Loucy (cell line): ENCODE measurements around the gene ENO4.

Experiments used
- H2AFZ ChIP-seq: fragments of 200-600 bp; sonication (generic); 2 replicates; pipeline ENCODE4 v1.6.0; 2016; ENCODE audit warnings: antibody characterized with exemption, mild to moderate bottlenecking, low read length, moderate library complexity
- H3F3A ChIP-seq: fragments of 200-600 bp; 2 replicates; pipeline ENCODE4 v1.6.0; 2016; ENCODE audit warnings: antibody characterized with exemption, low read depth, mild to moderate bottlenecking
- H3K27me3 ChIP-seq: fragments of 200-600 bp; sonication (generic); 2 replicates; pipeline ENCODE4 v1.6.1; 2014; ENCODE audit warnings: low read length, mild to moderate bottlenecking; ENCODE audit not compliant: insufficient read depth, poor library complexity, severe bottlenecking
- H3K36me3 ChIP-seq: fragments of 200-600 bp; sonication (generic); 2 replicates; pipeline ENCODE4 v1.6.1; 2016; ENCODE audit warnings: low read length; ENCODE audit not compliant: insufficient read depth
- H3K4me1 ChIP-seq: fragments of 200-600 bp; sonication (generic); 2 replicates; pipeline ENCODE4 v1.5.1; 2014; ENCODE audit warnings: low read length, mild to moderate bottlenecking; ENCODE audit not compliant: insufficient read depth, poor library complexity, severe bottlenecking
- H3K4me2 ChIP-seq: fragments of 200-600 bp; sonication (generic); 2 replicates; pipeline ENCODE4 v1.6.0; 2014; ENCODE audit warnings: antibody characterized with exemption, low read length, low read depth, mild to moderate bottlenecking; ENCODE audit not compliant: poor library complexity, severe bottlenecking
- H3K4me3 ChIP-seq: fragments of 200-600 bp; sonication (generic); 2 replicates; pipeline ENCODE4 v1.5.1; 2014; ENCODE audit warnings: low read length, mild to moderate bottlenecking, mixed read lengths; ENCODE audit not compliant: poor library complexity, severe bottlenecking
- H3K79me2 ChIP-seq: fragments of 200-600 bp; sonication (generic); 2 replicates; pipeline ENCODE4 v1.6.1; 2014; ENCODE audit warnings: low read length; ENCODE audit not compliant: insufficient read depth
- H3K9ac ChIP-seq: fragments of 200-600 bp; sonication (generic); 2 replicates; pipeline ENCODE4 v1.6.0; 2014; ENCODE audit warnings: mild to moderate bottlenecking, low read depth, low read length, moderate library complexity; ENCODE audit not compliant: poor library complexity, severe bottlenecking
- H3K9me2 ChIP-seq: fragments of 200-600 bp; sonication (generic); replicated peaks from 2 replicates; pipeline ENCODE4 v1.6.1; 2016; ENCODE audit warnings: low read depth, low read length, mixed read lengths
- H3K9me3 ChIP-seq: fragments of 200-600 bp; sonication (generic); 2 replicates; pipeline ENCODE4 v1.6.1; 2014; ENCODE audit warnings: mild to moderate bottlenecking, antibody characterized with exemption, low read length, low read depth; ENCODE audit not compliant: insufficient read depth
- H4K20me1 ChIP-seq: fragments of 200-600 bp; sonication (generic); 2 replicates; pipeline ENCODE4 v1.6.0; 2014; ENCODE audit warnings: antibody characterized with exemption, low read length, mild to moderate bottlenecking; ENCODE audit not compliant: insufficient read depth, poor library complexity, severe bottlenecking
- EZH2phosphoT487 ChIP-seq: fragments of 200-600 bp; IDR thresholded peaks from 2 replicates; pipeline ENCODE4 v1.6.1; 2018; ENCODE audit warnings: antibody characterized with exemption, mild to moderate bottlenecking, moderate library complexity, borderline replicate concordance
- TF ChIP-seq, protein P1 (sequence below): fragments of 200-600 bp; sonication (generic); conservative IDR thresholded peaks from 2 replicates; pipeline ENCODE4 v1.5.1; 2014; ENCODE audit warnings: mild to moderate bottlenecking, antibody characterized with exemption, low read length

The ENO4 gene

DNA sequence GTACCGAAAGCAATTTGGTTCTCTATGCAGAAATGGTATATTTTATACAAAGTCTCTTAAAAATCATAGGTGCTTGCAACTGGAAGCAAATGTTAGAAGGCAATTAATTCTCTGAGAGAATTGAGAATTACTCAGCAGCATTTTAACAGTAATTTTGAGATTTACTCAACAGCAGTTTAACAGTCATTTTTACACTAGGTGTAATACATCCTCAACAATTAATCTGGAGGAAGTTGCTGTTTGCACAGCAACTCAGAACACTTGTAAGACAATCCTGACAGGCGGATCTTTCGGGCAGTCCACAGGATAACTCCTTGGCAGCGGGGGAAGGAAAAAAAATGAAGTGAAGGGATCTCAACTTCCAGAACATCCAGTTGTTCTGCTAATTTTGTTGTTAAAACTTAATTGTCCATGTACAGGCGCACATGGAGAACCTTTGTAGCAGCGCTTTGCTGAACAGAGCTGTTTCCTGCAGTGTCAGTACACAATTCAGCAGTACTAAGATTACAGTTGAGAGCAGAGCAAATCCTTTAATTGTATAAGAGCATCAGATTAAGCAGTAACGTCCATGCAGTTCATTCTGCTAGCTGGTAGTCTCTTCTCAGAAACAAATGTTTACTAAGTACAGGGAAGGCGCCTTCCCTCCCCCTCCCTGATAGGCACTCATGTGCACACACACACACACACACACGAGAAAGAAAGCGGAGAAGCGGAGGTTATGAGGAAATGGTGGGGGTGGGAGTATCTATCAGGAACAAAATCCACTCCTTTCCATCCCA, 43.8 kb downstream of the ENO4 start:
- no peaks in the 10 kb centered on the region for H3K79me2 ChIP-seq
- H2AFZ ChIP-seq, result no peak overlapping the region
- H3K36me3 ChIP-seq, result no peaks in the 10 kb centered on the region
- no peak overlapping the region for H3K4me2 ChIP-seq
- H3K9me3 ChIP-seq, result no peaks in the 10 kb centered on the region
- no peaks in the 10 kb centered on the region for H3K27me3 ChIP-seq
- H3K9ac ChIP-seq, result no peak overlapping the region
- H3K4me1 ChIP-seq, result no peaks in the 10 kb centered on the region
- no peak overlapping the region for H3K4me3 ChIP-seq
- H4K20me1 ChIP-seq, result no peaks in the 10 kb centered on the region
- no peaks in the 10 kb centered on the region for H3F3A ChIP-seq
- H3K9me2 ChIP-seq, result no peaks in the 10 kb centered on the region
- no peak for TF ChIP-seq EZH2phosphoT487
- TF ChIP-seq, protein P1, sequence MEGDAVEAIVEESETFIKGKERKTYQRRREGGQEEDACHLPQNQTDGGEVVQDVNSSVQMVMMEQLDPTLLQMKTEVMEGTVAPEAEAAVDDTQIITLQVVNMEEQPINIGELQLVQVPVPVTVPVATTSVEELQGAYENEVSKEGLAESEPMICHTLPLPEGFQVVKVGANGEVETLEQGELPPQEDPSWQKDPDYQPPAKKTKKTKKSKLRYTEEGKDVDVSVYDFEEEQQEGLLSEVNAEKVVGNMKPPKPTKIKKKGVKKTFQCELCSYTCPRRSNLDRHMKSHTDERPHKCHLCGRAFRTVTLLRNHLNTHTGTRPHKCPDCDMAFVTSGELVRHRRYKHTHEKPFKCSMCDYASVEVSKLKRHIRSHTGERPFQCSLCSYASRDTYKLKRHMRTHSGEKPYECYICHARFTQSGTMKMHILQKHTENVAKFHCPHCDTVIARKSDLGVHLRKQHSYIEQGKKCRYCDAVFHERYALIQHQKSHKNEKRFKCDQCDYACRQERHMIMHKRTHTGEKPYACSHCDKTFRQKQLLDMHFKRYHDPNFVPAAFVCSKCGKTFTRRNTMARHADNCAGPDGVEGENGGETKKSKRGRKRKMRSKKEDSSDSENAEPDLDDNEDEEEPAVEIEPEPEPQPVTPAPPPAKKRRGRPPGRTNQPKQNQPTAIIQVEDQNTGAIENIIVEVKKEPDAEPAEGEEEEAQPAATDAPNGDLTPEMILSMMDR, result no peak

DNA sequence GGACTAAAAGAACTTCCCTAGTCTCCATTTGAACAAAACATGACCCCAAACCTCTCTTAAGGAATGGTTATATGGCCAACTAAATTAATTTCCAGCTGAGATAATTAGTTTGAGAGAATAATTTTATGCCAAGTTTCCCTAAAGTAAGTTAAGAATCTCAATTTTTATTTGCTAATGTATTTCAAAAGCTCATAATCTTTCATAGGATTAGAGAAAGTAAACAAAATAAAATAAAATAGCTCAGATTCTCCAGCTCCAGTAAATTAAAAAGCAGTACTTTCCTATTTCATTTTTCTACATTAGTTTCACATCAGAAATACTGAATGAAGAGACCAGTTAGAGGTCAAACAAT, 44.4 kb downstream of the ENO4 start:
- no peak overlapping the region for H3K9ac ChIP-seq
- TF ChIP-seq EZH2phosphoT487, result no peak
- TF ChIP-seq, protein P1, result no peak
- H3K79me2 ChIP-seq, result no peaks in the 10 kb centered on the region

GRCh38 chr10:116899626-116900025, 50.3 kb downstream of the ENO4 start:
- H3F3A ChIP-seq, result no peaks in the 10 kb centered on the region
- H3K4me1 ChIP-seq, result no peaks in the 10 kb centered on the region
- no peak overlapping the region for H2AFZ ChIP-seq
- H3K27me3 ChIP-seq, result no peaks in the 10 kb centered on the region
- H3K9ac ChIP-seq, result no peak overlapping the region
- H4K20me1 ChIP-seq, result no peaks in the 10 kb centered on the region
- H3K4me2 ChIP-seq, result no peak overlapping the region
- no peaks in the 10 kb centered on the region for H3K9me3 ChIP-seq
- no peaks in the 10 kb centered on the region for H3K79me2 ChIP-seq
- no peak for TF ChIP-seq EZH2phosphoT487
- TF ChIP-seq, protein P1, result no peak
- H3K9me2 ChIP-seq, result no peaks in the 10 kb centered on the region
- no peak overlapping the region for H3K4me3 ChIP-seq
- H3K36me3 ChIP-seq, result no peaks in the 10 kb centered on the region

More for the DNA sequence above, 44.4 kb downstream of the ENO4 start:
- H3K36me3 ChIP-seq, result no peaks in the 10 kb centered on the region
- no peaks in the 10 kb centered on the region for H3K9me2 ChIP-seq
- H3K9me3 ChIP-seq, result no peaks in the 10 kb centered on the region
- H3K27me3 ChIP-seq, result no peaks in the 10 kb centered on the region
- H3F3A ChIP-seq, result no peaks in the 10 kb centered on the region
- no peak overlapping the region for H2AFZ ChIP-seq
- H3K4me1 ChIP-seq, result no peaks in the 10 kb centered on the region
- H3K4me2 ChIP-seq, result no peak overlapping the region
- H3K4me3 ChIP-seq, result no peak overlapping the region
- H4K20me1 ChIP-seq, result no peaks in the 10 kb centered on the region
